Uterus (tissue), 4 donors: ENCODE data around the gene RBFOX2. TPM values are rescaled to one million over a fixed set of nuclear protein-coding genes. Genes with fewer than 3 reads are reported as not detected.
"Not testable (repeated sequence)": the region's sequence is repeated elsewhere in the genome, so short reads cannot be mapped to it uniquely, and the experiment has no call there.

Source experiments
- DNase-seq, 2 donors: peaks; one replicate each; pipeline ENCODE4 v3.0.0-alpha.2; 2019 to 2020
- H3K27ac ChIP-seq, 2 donors: fragments of 200-600 bp; sonication (generic); 1 replicate in 1 of 2; 2 replicates in 1 of 2; pipeline ENCODE4 v1.5.1; 2016 to 2018
- H3K27me3 ChIP-seq, 2 donors: fragments of 200-600 bp; sonication (generic); one replicate each; pipeline ENCODE4 v1.5.1; 2018 to 2019; ENCODE audit warnings: control low read depth in 1 of 2
- H3K36me3 ChIP-seq, 2 donors: fragments of 200-600 bp; sonication (generic); one replicate each; pipeline ENCODE4 v1.5.1; 2019; ENCODE audit warnings: control low read depth in 1 of 2
- H3K4me1 ChIP-seq, 2 donors: fragments of 200-600 bp; sonication (generic); one replicate each; pipeline ENCODE4 v1.5.1; 2018 to 2019; ENCODE audit warnings: control low read depth in 1 of 2
- H3K4me3 ChIP-seq, 2 donors: fragments of 200-600 bp; sonication (generic); 1 replicate in 1 of 2; 2 replicates in 1 of 2; pipeline ENCODE4 v1.5.1; 2018 to 2019; ENCODE audit warnings: mild to moderate bottlenecking in 1 of 2
- H3K9me3 ChIP-seq, 2 donors: fragments of 200-600 bp; sonication (generic); one replicate each; pipeline ENCODE4 v1.5.1; 2019; ENCODE audit warnings: control low read depth in 1 of 2
- CTCF ChIP-seq, 4 experiments: fragments of 200-600 bp in 2 of 4; fragments of 450-650 bp in 2 of 4; sonication (generic) in 2 of 4; IDR thresholded peaks; one replicate each; pipeline ENCODE4 v1.5.1; 2016 to 2019; ENCODE audit warnings: antibody characterized with exemption in 4 of 4, mild to moderate bottlenecking in 2 of 4, moderate library complexity in 1 of 4
- POLR2A ChIP-seq, 2 donors: fragments of 450-650 bp; IDR thresholded peaks; one replicate each; pipeline ENCODE4 v1.6.1; 2016; ENCODE audit warnings: antibody characterized with exemption in 2 of 2, mild to moderate bottlenecking in 1 of 2, moderate library complexity in 1 of 2
- intact Hi-C: fragments of 100-400 bp; cut with DNase I; formaldehyde crosslinking; loops from one replicate; pipeline ENCODE4 v1.15.1; 2023; ENCODE audit warnings: low total_unique reads
- total RNA-seq, 4 donors: library from RNA; depleted of rRNA in 3 of 4; stranded (reverse); fragments of >200 nt in 3 of 4; gene quantifications; one replicate each; pipeline versions ENCODE4 v1.1.0 to v1.2.4, GENCODE V29; 2014 to 2023
- donor health status: DM: yes; HTN: yes; CAD: no.

The RBFOX2 gene
- total RNA-seq, 4 donors from 2014 or later, result 81.0 to 311 (median 147) TPM

- Histone ChIP-seq H3K9me3 (no peaks in the 10 kb centered on the region), H3K27ac (no peak overlapping the region), H3K4me3 (no peak overlapping the region), H3K36me3 (no peaks in the 10 kb centered on the region), H3K27me3 (no peaks in the 10 kb centered on the region), H3K4me1 (peaks cover 0 to 13% of the 10 kb centered on the region in 2 donors)
- TF ChIP-seq POLR2A (IDR thresholded peaks at IDR 0.05), result no peak
- TF ChIP-seq CTCF (IDR thresholded peaks at IDR 0.05), result no peak
- DNase-seq, result no peak
- intact Hi-C loops, result no loop called here
These were observed 209.7 kb downstream of the RBFOX2 start for GRCh38 chr22:35818897-35819296.

- peaks cover 0 to 6% of the 10 kb centered on the region in 2 donors for H3K4me1 ChIP-seq
- H3K36me3 ChIP-seq, result no peaks in the 10 kb centered on the region
- no peak for DNase-seq
- H3K27ac ChIP-seq, result no peak overlapping the region
- no peak for TF ChIP-seq POLR2A (IDR thresholded peaks at IDR 0.05)
- no peak for TF ChIP-seq CTCF (IDR thresholded peaks at IDR 0.05)
- H3K9me3 ChIP-seq, result no peaks in the 10 kb centered on the region
- intact Hi-C loops, result no loop called here
- no peaks in the 10 kb centered on the region for H3K27me3 ChIP-seq
- H3K4me3 ChIP-seq, result no peak overlapping the region
These were observed 216.0 kb downstream of the RBFOX2 start for GRCh38 chr22:35812600-35812999.

GRCh38 chr22:35811670-35812069 lies 217.0 kb downstream of the RBFOX2 start:
- intact Hi-C loops, result no loop called here
- H3K36me3 ChIP-seq, result no peaks in the 10 kb centered on the region
- DNase-seq, result no peak
- no peak overlapping the region for H3K27ac ChIP-seq
- H3K9me3 ChIP-seq, result no peaks in the 10 kb centered on the region
- TF ChIP-seq POLR2A (IDR thresholded peaks at IDR 0.05), result no peak
- TF ChIP-seq CTCF (IDR thresholded peaks at IDR 0.05), result no peak
- no peaks in the 10 kb centered on the region for H3K27me3 ChIP-seq
- H3K4me1 ChIP-seq, result peaks cover 0 to 6% of the 10 kb centered on the region in 2 donors
- no peak overlapping the region for H3K4me3 ChIP-seq

- Histone ChIP-seq H3K4me3 (no peak overlapping the region), H3K9me3 (no peaks in the 10 kb centered on the region), H3K36me3 (no peaks in the 10 kb centered on the region), H3K4me1 (no peaks in the 10 kb centered on the region), H3K27me3 (no peaks in the 10 kb centered on the region), H3K27ac (no peak overlapping the region)
- intact Hi-C loops, result no loop called here
- DNase-seq, result no peak
- no peak for TF ChIP-seq CTCF (IDR thresholded peaks at IDR 0.05)
These were observed 218.8 kb downstream of the RBFOX2 start for GRCh38 chr22:35809816-35810215.

- TF ChIP-seq CTCF (IDR thresholded peaks at IDR 0.05), result no peak
- TF ChIP-seq POLR2A (IDR thresholded peaks at IDR 0.05), result no peak
- no peaks in the 10 kb centered on the region for H3K9me3 ChIP-seq
- no peaks in the 10 kb centered on the region for H3K4me1 ChIP-seq
- DNase-seq, result no peak
- H3K27ac ChIP-seq, result no peak overlapping the region
- no peaks in the 10 kb centered on the region for H3K27me3 ChIP-seq
- no peaks in the 10 kb centered on the region for H3K36me3 ChIP-seq
- intact Hi-C loops, result no loop called here
- no peak overlapping the region for H3K4me3 ChIP-seq
These were observed 220.2 kb downstream of the RBFOX2 start for GRCh38 chr22:35808377-35808776.

GRCh38 chr22:35806668-35807067 lies 222.0 kb downstream of the RBFOX2 start:
- H3K27me3 ChIP-seq, H3K4me1 ChIP-seq, H3K4me3 ChIP-seq, H3K27ac ChIP-seq, DNase-seq, H3K36me3 ChIP-seq, intact Hi-C loops, H3K9me3 ChIP-seq: not testable (repeated sequence)
